Measurements from ENCODE around the gene MACROD2.

The MACROD2 gene

DNA sequence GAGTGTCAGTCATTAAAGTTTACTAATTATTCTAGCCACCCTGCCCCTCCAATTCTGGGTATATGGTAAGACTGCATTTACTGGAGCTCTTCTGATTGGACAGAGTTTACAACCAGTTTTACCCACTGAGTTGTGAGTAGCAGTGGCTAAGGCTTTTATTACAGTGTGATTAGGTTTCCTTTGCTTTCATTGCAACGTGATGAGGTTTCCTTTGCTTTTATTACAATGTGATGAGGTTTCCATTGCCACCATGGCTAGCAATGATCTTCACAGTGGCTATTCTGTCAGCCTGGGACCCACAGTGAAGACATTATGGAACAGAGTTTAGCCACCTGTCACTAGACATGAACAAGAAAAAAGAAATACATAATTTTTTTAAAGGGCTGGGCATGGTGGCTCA lies 1052.3 kb downstream of the MACROD2 start:
- FAIRE-seq, result no peak
- no peak for DNase-seq (ENCODE audit: insufficient read length, low spot score)
- TF ChIP-seq, protein P1, sequence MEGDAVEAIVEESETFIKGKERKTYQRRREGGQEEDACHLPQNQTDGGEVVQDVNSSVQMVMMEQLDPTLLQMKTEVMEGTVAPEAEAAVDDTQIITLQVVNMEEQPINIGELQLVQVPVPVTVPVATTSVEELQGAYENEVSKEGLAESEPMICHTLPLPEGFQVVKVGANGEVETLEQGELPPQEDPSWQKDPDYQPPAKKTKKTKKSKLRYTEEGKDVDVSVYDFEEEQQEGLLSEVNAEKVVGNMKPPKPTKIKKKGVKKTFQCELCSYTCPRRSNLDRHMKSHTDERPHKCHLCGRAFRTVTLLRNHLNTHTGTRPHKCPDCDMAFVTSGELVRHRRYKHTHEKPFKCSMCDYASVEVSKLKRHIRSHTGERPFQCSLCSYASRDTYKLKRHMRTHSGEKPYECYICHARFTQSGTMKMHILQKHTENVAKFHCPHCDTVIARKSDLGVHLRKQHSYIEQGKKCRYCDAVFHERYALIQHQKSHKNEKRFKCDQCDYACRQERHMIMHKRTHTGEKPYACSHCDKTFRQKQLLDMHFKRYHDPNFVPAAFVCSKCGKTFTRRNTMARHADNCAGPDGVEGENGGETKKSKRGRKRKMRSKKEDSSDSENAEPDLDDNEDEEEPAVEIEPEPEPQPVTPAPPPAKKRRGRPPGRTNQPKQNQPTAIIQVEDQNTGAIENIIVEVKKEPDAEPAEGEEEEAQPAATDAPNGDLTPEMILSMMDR (IDR thresholded peaks at IDR 0.05; ENCODE audit: insufficient read depth, missing control alignments), result no peak

DNA sequence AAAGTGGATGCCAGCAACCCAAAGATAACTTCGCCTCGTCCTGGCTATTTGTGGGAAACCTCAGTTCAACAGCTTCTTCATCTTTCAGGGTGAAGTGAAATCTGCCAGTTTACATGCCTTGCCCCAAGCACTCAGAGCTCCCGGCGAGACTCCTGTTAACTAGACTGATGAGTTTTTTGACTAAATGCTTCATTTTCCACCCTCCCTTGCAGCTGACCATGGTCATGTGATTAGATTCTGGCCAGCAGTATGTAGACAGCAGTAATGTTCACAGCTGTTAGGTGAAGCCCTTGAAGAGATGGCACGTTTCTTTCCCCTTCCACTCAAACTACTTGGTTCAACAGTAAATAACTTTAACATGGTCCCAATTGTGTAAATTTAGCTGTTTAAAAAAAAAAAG lies 1060.9 kb downstream of the MACROD2 start:
- FAIRE-seq (no peak), DNase-seq (ENCODE audit: insufficient read length, low spot score) (no peak)
- TF ChIP-seq, protein P1 (IDR thresholded peaks at IDR 0.05; ENCODE audit: insufficient read depth, missing control alignments), result no peak

DNA sequence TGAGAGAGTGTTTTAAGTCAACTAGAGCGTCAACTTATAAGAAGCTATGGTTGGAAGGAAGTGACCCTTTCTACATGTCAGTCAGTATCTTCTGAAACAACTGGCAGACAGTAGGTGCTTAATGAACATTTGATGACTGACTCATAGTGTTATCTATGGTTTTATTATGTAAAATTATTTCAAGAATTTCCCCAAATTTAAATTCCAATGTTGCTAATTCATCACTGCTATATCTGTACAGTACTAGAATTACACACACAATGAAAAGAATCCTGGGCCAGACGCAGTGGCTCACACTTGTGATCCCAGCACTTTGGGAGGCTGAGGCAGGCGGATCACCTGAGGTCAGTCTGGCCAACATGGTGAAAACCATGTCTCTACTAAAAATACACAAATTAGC lies 1063.5 kb downstream of the MACROD2 start:
- TF ChIP-seq, protein P1 (IDR thresholded peaks at IDR 0.05; ENCODE audit: insufficient read depth, missing control alignments), result no peak
- FAIRE-seq, result no peak
- no peak for DNase-seq (ENCODE audit: insufficient read length, low spot score)

DNA sequence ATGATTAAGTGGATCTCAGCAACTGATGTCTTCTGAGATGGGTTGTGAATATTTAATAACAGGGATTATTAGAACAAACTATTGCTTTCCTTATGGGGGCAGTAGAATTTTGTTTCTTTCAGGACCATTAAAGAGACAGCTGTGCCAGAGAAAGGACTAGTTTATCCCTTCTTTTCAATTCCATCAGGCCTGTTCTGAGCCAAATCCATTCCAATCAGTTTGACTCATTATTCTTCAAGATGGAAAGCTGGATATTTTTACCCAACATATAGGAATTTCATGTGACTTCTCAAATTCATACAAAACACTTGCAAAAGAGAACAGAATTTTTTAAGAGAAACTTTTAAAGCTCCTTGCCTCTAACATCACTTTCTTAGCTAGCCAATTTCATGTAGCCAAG lies 1064.1 kb downstream of the MACROD2 start:
- DNase-seq (ENCODE audit: insufficient read length, low spot score) (no peak), FAIRE-seq (no peak)
- TF ChIP-seq, protein P1 (IDR thresholded peaks at IDR 0.05; ENCODE audit: insufficient read depth, missing control alignments), result no peak

DNA sequence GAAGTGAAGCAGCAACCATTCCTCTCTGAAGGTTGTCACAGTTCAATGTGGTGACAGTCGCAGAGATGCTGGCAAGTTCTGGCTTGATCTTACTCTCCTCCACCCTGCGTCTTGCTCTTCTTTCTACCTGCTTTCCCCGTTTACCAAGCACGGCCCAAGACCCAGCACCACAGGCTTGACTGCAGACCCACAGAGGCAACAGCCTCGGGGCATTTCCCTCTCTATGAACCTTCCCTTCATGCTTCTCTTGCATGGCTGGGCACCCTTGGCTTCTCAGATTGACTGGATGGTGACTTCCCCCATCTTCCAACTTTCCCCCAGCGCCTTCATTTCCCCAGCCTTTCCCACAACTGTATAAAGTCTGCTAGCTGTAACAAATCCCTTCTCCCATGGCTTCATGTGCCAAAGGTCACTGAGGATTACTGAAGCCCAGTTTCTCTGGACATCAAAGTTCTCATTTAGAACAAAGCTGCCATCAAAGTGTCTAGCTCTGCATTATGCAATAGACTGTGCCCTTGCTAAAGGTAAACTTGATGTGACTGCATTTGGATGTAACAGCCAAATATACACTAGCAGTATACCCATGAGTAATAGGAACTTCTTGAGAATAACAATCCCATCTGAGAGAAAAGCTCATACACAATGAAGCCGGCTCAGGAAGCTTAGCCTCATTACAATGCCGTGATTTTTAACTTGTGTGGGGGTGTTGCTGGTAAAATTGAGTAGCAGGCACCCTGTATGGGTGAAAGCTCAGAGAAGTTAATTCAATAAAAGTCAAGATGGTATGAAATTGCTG lies 1065.1 kb downstream of the MACROD2 start:
- FAIRE-seq, result no peak

DNA sequence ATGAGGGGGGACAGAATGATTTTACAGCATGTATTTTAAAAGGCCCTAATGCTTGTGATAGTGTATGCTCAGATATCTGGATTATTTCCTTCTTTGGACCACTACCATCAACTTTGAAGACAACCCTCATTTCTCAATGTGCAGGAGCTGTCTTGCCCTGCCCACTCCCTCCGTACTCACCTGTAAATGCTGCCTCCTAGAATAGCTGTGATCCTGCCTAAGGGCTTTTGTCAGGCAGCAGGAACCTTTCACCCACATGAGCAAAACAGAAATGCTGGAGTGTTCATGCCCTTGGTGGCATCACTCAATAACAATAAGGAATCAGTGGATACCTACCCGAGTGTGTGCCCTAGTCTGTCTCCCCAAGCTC lies 1065.7 kb downstream of the MACROD2 start:
- FAIRE-seq (no peak), DNase-seq (ENCODE audit: insufficient read length, low spot score) (no peak)
- TF ChIP-seq, protein P1 (IDR thresholded peaks at IDR 0.05; ENCODE audit: insufficient read depth, missing control alignments), result no peak

More for the DNA sequence above, 1065.1 kb downstream of the MACROD2 start:
- no peak for DNase-seq (ENCODE audit: insufficient read length, low spot score)
- TF ChIP-seq, protein P1 (IDR thresholded peaks at IDR 0.05; ENCODE audit: insufficient read depth, missing control alignments), result no peak

DNA sequence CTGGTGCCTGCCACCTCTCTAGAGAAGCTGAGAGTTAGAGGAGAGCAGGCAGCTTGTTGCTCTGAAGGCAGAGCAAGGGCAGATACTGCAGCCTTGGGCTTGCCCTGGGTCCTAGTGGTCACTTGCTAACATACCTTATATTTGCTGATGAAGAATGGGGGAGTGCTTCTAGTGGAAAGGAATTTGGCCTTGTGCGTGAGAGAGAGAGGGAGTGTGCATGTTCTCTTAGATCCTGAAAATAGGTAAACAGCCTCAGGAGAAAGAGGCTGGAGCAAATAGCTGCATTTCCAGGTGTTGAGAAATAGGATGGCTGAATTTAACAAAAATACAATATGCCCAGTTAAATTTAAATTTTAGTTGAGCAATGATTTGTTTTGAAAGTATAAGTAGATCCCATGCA lies 1066.6 kb downstream of the MACROD2 start:
- TF ChIP-seq, protein P1 (IDR thresholded peaks at IDR 0.05; ENCODE audit: insufficient read depth, missing control alignments), result no peak
- FAIRE-seq, result no peak
- no peak for DNase-seq (ENCODE audit: insufficient read length, low spot score)

Data from D721Med (cell line).